Activated CD8-positive, alpha-beta memory T cell treated with anti-CD3 and anti-CD28 coated beads, Interleukin-2, amount 10 ng/mL, durations not matched to agents 7 days and 5 days (primary cell): ENCODE measurements around the gene KIF1A. TPM values are rescaled to one million over a fixed set of nuclear protein-coding genes. Genes with fewer than 3 reads are reported as not detected.

ENCODE experiments used
- ATAC-seq: fragments of 150-1000 bp; cut with Tn5 transposase; one replicate; pipeline ENCODE4 v1.10.0; 2021; ENCODE audit warnings: moderate library complexity
- CTCF ChIA-PET: fragments of 350-600 bp; sonication (Branson Sonifier 250); formaldehyde crosslinking; loops from one replicate; lab custom pipeline; 2021; ENCODE audit warnings: antibody characterized with exemption; lab: Charles Lee
- DNase-seq: peaks from one replicate; pipeline ENCODE4 v3.0.0-alpha.2; 2020
- H3K27ac Mint-ChIP-seq: one replicate; pipeline ENCODE4 v1.8.0; 2021; ENCODE audit warnings: mild to moderate bottlenecking, mixed read lengths
- H3K27me3 Mint-ChIP-seq: one replicate; pipeline ENCODE4 v1.8.0; 2021; ENCODE audit warnings: mixed read lengths
- H3K36me3 Mint-ChIP-seq: one replicate; pipeline ENCODE4 v1.8.0; 2021; ENCODE audit warnings: mild to moderate bottlenecking, mixed read lengths
- H3K4me1 Mint-ChIP-seq: one replicate; pipeline ENCODE4 v1.8.0; 2021; ENCODE audit warnings: mixed read lengths
- H3K4me3 Mint-ChIP-seq: one replicate; pipeline ENCODE4 v1.8.0; 2021; ENCODE audit warnings: mild to moderate bottlenecking, moderate library complexity, mixed read lengths
- H3K9me3 Mint-ChIP-seq: one replicate; pipeline ENCODE4 v1.8.0; 2022; ENCODE audit warnings: low read depth, mixed read lengths
- total RNA-seq, 2 experiments: library from RNA; stranded (reverse); gene quantifications; one replicate each; pipeline ENCODE4 v1.2.3, GENCODE V29; 2021

KIF1A gene
- total RNA-seq, 2 experiments from 2014 or later, result 0.76 to 4.6 TPM

DNA sequence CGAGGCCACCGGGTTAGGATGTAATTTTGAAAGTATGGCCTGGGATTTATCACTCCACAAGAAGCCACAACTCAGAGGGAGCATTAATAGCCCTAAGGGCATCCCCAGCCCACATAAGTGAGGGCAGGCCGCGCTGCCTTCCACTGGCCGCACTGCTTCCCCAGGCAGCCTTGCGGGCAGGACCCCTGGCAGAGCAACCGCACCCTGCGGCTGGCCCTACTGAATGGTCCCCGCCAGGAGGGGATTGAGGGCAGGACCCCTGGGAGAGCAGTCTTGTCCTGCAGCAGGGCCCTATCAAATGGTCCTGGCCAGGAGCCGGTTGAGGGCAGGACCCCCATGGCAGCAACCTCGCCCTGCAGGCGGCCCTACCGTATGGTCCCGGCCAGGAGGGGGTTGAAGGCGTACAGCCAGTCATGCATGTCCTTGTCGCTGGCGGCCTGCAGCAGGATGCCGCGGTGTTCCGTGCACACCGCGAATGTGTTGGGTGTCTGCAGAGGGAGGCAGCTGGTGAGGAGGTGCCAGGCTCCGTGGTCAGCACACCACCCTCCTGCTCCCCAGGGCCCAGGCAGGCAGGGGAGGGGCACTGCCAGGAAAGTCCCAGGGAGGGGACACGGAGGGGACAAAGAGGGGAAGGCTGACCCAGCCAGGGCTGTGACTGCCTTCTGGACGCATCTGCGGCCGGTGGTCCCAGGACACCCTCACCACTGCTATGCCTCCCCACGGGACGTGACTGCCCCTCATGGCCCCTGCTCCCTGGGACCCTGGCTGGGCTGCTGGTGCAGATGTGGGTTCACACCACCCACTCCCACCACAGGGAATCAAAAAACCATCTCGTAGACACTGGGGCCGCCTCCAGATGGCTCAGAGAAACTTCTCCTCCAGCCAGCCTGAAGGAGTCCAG lies 102.1 kb downstream of the KIF1A start:
- no peaks in the 10 kb centered on the region for H3K36me3 Mint-ChIP-seq
- ATAC-seq (no peak), DNase-seq (no peak)
- H3K4me1 Mint-ChIP-seq, result no peaks in the 10 kb centered on the region
- no peaks in the 10 kb centered on the region for H3K9me3 Mint-ChIP-seq
- no peak overlapping the region for H3K27ac Mint-ChIP-seq
- no peak overlapping the region for H3K4me3 Mint-ChIP-seq
- no peaks in the 10 kb centered on the region for H3K27me3 Mint-ChIP-seq
- CTCF ChIA-PET, result no interaction called here

DNA sequence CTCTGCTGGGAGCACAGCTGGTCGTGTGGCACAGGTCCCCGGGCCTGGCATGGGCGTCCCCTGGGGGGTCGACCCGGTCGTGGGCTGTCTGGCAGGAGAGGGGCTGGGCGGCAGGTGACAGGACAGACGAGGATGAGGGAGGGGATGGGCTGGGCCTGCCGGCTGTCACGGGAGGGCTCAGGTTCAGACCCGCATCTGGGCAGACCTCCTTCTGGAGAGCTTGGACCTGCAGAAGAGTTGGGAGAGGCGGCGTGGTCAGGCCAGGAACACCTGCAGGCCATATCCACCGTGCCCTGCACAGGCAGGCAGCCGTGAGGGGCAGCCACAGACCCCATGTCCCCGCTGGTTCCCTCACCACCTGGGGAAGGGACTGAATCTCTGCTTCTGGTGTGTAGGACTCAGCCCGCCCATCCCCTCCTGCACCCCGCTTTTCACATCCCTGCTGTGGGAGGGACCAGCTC lies 102.8 kb downstream of the KIF1A start:
- ATAC-seq (no peak), DNase-seq (no peak)
- no peaks in the 10 kb centered on the region for H3K36me3 Mint-ChIP-seq
- CTCF ChIA-PET, result no interaction called here
- H3K9me3 Mint-ChIP-seq, result no peaks in the 10 kb centered on the region
- H3K27me3 Mint-ChIP-seq, result no peaks in the 10 kb centered on the region
- no peak overlapping the region for H3K27ac Mint-ChIP-seq
- H3K4me3 Mint-ChIP-seq, result no peak overlapping the region
- no peaks in the 10 kb centered on the region for H3K4me1 Mint-ChIP-seq

DNA sequence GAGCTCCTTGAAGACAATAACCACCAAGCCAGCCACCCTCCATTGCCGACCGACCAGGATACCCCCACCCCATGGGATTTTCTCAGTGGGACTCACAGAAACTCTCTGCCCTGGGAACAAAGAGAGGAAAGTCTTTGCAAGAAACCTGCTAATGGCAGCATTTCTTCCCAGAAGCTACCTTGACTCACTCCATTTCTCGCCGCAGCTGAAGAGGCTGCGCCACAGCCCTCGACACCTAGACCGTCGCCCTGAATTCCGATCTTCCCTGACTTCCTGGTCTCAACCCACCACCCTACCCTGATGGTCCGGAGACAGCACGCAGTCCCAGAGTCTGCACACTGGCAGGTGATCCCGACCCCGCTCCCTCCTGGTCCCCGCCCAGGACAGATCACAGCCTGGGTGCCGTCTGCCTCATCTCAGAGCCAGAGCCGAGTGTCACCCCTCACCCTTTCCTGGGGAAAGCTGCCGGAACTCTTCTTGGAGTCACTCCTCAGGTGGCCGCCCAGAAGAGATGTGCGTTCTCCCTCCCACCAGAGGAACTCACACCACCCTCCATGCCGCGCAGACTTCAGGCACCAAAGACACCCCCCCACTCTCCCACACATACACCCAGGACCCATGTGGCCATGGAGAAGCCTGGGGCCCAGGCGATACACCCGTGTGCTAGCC lies 103.8 kb downstream of the KIF1A start:
- H3K27me3 Mint-ChIP-seq, result no peaks in the 10 kb centered on the region
- ATAC-seq, result no peak
- CTCF ChIA-PET, result no interaction called here

DNA sequence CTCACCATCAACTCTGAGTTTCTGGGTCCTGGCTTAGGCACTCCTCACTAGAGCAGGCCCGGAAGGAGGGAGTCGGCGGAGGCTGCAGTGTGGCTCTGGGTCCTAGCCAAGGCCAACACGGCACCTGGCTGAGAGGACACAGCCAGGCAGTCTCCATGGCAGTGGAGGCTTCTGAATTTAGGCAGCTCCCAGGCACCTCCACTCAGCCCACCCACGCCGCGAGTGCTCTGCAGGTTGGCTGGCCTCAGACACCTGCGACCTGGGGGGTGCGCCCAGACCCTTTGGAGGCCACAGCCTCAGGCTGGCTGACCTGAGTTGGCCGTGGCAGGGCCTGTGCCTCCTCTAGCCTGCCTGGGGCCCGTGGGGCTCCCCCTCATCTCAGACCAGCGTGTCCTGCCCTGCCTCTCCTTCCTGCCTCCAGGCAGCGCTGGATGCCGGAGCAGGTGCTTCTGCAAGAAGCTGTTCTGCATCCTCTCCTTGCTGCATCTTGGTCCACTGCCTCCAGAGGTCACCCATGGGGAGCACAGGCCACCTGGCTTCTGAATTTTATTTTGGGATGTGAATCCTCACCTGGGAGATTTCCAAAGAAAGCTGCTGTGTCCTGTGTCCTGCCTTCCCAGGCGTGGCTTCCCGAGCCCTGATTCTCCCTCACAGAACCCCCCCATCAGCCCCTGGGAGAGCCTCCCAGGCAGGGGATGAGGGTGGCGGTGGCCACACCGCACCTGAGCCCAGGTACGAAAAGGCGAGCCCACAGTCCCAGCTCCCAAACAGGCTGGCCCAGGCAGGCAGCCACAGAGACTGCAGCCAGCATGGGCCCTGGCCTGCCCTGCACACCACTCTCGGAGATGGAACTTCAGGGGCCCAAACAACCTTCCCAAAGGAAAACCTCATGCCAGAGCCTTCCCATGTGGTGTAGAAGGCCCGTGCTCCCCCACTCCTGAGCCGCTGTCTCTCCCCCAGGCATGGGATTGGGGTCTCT lies 105.0 kb downstream of the KIF1A start:
- no peaks in the 10 kb centered on the region for H3K36me3 Mint-ChIP-seq
- no peak for DNase-seq
- H3K4me1 Mint-ChIP-seq, result no peaks in the 10 kb centered on the region
- no peaks in the 10 kb centered on the region for H3K27me3 Mint-ChIP-seq
- H3K4me3 Mint-ChIP-seq, result no peak overlapping the region
- no peak overlapping the region for H3K27ac Mint-ChIP-seq
- no peaks in the 10 kb centered on the region for H3K9me3 Mint-ChIP-seq
- CTCF ChIA-PET, result no interaction called here
- ATAC-seq, result no peak

More for the DNA sequence above, 103.8 kb downstream of the KIF1A start:
- Mint-ChIP-seq H3K9me3 (no peaks in the 10 kb centered on the region), H3K4me1 (no peaks in the 10 kb centered on the region), H3K4me3 (no peak overlapping the region), H3K27ac (no peak overlapping the region), H3K36me3 (no peaks in the 10 kb centered on the region)
- no peak for DNase-seq

DNA sequence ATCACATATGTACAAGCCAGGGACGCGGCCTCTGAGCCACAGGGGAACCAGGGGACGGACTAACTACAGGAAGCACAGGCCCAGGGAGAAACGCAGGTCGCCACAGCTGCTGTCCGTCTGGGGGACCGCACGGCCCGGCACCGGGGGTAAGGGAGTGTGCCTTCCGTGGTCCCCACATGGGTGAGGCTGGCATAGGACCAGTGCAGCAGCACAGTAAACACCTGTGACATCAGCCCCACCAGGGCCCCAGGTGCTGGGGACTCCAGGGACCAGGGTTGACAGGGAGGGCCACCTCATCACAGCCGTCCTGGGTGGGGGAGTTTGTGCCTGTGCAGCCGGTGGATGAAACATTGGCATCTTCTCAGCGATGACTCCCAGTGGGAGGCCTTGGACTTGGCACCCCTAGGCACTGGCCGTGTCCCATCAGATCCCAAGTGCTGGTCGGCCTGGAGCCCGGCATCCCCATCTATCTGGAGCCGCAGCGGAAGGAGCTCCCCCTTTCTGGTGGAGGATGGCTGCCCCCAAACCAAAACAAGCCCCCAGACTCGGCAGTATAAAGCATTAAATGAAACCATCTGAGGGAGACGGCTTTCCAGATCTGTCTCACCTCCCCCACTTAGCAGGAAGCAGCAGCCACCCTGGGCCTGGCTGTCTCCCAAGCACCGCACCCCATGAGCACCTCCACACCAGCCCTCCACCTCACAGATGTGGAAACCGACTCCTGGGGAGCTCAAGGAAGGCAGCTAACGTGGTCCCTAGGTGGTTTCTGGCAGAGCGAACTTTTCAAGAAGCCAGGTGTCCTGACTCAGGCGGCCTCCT lies 105.9 kb downstream of the KIF1A start:
- CTCF ChIA-PET, result no interaction called here

DNA sequence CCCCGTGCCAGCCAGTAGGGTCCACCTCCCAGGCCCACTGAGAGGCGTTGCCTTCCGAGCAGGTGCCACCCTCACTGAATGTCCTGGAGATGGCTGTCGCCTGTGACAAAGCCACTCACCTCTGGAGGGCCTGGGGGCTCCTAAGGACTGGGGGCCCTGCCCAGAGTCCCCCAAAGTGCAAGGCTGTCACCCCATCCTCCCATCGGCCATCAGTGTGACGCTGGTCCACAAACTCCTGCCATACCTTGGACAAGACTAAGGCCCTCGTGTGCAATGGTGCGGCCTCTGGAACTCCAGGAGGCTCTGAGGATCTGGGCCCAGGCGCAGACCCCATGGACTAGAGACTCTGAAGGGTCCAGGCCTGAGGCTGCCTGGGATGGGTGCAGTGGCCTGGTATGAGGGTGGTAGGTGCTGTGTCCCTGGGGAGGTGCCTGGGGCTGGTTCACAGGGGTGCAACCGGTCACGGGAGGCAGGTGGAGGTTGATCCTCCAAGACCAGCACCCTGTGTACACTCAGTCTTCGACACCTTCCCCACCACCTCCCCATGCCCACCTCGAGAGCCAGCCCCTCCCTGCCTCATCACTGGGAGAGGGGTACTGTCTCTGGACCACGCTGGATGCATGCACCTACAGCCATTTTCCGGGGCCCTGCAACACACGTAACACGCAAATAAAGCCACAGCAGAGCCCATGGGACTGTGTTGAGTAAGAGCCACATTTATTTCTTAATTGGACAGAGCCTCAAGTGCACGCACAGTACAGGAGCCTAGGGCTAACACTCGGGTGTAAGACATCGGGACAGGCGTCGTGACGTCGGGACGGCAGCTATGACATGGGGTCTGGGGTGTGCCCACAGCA lies 106.7 kb downstream of the KIF1A start:
- no peak overlapping the region for H3K4me3 Mint-ChIP-seq
- DNase-seq (no peak), ATAC-seq (no peak)
- H3K9me3 Mint-ChIP-seq, result no peaks in the 10 kb centered on the region
- CTCF ChIA-PET, result no interaction called here
- H3K27ac Mint-ChIP-seq, result no peak overlapping the region
- H3K27me3 Mint-ChIP-seq, result peaks cover 10% of the 10 kb centered on the region
- no peaks in the 10 kb centered on the region for H3K4me1 Mint-ChIP-seq
- H3K36me3 Mint-ChIP-seq, result no peaks in the 10 kb centered on the region

More for the DNA sequence above, 105.9 kb downstream of the KIF1A start:
- H3K4me3 Mint-ChIP-seq, result no peak overlapping the region
- no peaks in the 10 kb centered on the region for H3K4me1 Mint-ChIP-seq
- no peak for DNase-seq
- H3K9me3 Mint-ChIP-seq, result no peaks in the 10 kb centered on the region
- peaks cover 4% of the 10 kb centered on the region for H3K27me3 Mint-ChIP-seq
- H3K27ac Mint-ChIP-seq, result no peak overlapping the region
- H3K36me3 Mint-ChIP-seq, result no peaks in the 10 kb centered on the region
- no peak for ATAC-seq

DNA sequence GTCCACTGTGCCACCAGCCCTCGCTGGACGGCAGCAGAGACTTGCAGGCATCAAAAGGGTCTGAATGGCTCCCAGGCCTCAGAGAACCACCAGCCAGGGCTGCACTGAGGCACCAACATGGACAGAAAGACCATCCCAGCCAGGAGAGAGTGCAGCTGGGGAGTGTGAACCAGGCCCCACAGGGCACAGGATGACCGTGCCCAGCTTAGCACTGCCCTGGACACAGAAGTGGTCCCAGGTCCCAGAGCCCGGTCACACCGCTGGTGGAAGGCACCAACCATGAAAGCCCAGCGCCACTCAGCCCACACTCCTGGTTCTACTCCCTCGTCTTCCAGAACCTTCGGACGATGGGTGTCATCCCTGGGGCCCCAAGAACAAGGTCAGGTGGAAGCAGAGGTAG lies 107.9 kb downstream of the KIF1A start:
- H3K9me3 Mint-ChIP-seq, result no peaks in the 10 kb centered on the region
- H3K4me1 Mint-ChIP-seq, result no peaks in the 10 kb centered on the region
- no peak overlapping the region for H3K27ac Mint-ChIP-seq
- DNase-seq, result no peak
- no peak overlapping the region for H3K4me3 Mint-ChIP-seq
- no peak for ATAC-seq
- no peaks in the 10 kb centered on the region for H3K36me3 Mint-ChIP-seq
- CTCF ChIA-PET, result no interaction called here
- H3K27me3 Mint-ChIP-seq, result peaks cover 20% of the 10 kb centered on the region

DNA sequence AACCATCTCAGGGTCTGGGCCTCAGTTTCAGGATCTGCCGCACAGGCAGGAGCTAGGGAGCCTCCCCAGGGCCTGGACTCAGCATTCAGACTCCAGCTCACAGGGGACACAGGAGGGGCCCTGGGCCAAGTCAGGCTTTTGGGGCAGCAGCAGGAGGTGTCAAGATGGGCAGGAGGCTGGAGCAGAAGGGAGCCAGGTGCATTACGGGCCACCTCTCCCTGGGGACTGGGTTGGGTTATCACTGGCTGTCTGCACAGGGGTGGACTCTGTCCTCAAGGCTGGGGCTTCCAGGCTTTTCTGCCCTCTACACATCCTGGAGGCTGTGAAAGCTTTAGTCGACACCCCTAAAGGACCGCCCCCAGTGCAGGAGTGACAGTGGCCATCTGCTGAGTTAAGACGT lies 108.3 kb downstream of the KIF1A start:
- no peaks in the 10 kb centered on the region for H3K4me1 Mint-ChIP-seq
- no peak for ATAC-seq
- no peak overlapping the region for H3K27ac Mint-ChIP-seq
- no peak for DNase-seq
- H3K4me3 Mint-ChIP-seq, result no peak overlapping the region
- CTCF ChIA-PET, result no interaction called here
- no peaks in the 10 kb centered on the region for H3K36me3 Mint-ChIP-seq
- peaks cover 22% of the 10 kb centered on the region for H3K27me3 Mint-ChIP-seq
- H3K9me3 Mint-ChIP-seq, result no peaks in the 10 kb centered on the region

DNA sequence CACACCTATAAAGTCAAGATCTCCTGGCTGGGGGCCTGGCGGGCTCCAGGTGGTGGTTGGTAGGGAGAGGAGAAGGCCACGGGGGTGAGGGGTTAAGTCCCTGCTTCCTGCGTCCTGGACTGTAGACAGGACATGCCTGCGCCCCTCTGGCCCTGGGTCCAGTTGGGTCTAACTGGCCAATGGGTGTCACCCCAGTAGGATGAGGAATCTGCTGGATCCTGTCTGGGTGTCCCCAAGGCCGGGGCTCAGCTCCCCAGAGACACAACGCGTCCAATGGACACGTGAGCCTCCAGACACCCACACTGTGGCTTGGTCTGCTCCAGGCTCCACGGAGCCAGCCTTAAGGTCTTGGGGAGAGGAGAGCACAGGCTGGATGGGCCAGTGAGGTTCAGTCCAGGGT lies 108.7 kb downstream of the KIF1A start:
- ATAC-seq (no peak), DNase-seq (no peak)
- H3K4me1 Mint-ChIP-seq, result no peaks in the 10 kb centered on the region
- no peaks in the 10 kb centered on the region for H3K9me3 Mint-ChIP-seq
- CTCF ChIA-PET, result no interaction called here
- H3K4me3 Mint-ChIP-seq, result no peak overlapping the region
- peaks cover 26% of the 10 kb centered on the region for H3K27me3 Mint-ChIP-seq
- no peaks in the 10 kb centered on the region for H3K36me3 Mint-ChIP-seq
- H3K27ac Mint-ChIP-seq, result no peak overlapping the region

DNA sequence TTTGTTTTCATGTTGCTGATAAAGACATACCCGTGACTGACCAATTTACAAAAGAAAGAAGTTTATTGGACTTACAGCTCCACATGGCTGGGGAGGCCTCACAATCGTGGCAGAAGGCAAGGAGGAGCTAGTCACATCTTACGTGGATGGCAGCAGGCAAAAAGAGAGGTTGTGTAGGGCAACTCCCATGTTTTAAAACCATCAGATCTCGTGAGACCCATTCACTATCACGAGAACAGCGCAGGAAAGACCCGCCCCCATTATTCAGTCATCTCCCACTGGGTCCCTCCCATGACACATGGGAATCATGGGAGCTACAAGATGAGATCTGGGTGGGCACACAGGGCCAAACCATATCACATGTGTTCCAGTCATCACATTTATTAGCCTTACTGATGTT lies 111.6 kb downstream of the KIF1A start:
- H3K4me1 Mint-ChIP-seq, result peaks cover 13% of the 10 kb centered on the region
- no peaks in the 10 kb centered on the region for H3K36me3 Mint-ChIP-seq
- CTCF ChIA-PET, result interaction anchor here (2.3 kb wide), 1 partner anchor 194 kb away, joined by 8 read pairs; no protein-coding TSS in a partner anchor
- ATAC-seq (no peak), DNase-seq (no peak)
- H3K27me3 Mint-ChIP-seq, result peaks cover 43% of the 10 kb centered on the region
- H3K4me3 Mint-ChIP-seq, result no peak overlapping the region
- no peak overlapping the region for H3K27ac Mint-ChIP-seq
- H3K9me3 Mint-ChIP-seq, result no peaks in the 10 kb centered on the region

DNA sequence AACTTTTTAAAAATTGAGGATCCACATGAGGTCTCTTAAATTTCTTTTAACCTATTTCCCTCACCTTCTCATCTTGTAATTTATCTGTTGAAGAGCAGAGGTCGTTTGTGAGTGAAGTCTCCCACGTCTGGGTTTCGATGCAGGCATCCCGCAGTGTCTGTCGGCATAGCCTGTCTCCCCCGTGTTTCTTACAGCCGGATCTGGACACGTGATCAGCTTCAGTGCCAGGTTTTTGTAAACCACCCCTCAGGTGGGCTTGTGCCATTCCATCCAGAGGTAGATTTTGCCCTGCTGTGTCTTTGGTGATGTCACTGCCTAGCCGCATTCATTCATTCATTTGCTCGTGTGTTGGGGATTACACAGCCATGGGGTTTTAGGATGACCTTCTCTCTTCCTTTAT lies 112.2 kb downstream of the KIF1A start:
- ATAC-seq (no peak), DNase-seq (no peak)
- CTCF ChIA-PET, result interaction anchor here (2.3 kb wide), 1 partner anchor 194 kb away, joined by 8 read pairs; no protein-coding TSS in a partner anchor
- Mint-ChIP-seq H3K4me1 (peaks cover 13% of the 10 kb centered on the region), H3K4me3 (no peak overlapping the region), H3K27me3 (peaks cover 43% of the 10 kb centered on the region), H3K36me3 (no peaks in the 10 kb centered on the region), H3K9me3 (no peaks in the 10 kb centered on the region), H3K27ac (no peak overlapping the region)
